ENCODE measurements around the gene MCRS1. TPM values are rescaled to one million over a fixed set of nuclear protein-coding genes. Genes with fewer than 3 reads are reported as not detected.

MCRS1 gene
- total RNA-seq, 1 experiment from 2014 or later, result 28.6 TPM

DNA sequence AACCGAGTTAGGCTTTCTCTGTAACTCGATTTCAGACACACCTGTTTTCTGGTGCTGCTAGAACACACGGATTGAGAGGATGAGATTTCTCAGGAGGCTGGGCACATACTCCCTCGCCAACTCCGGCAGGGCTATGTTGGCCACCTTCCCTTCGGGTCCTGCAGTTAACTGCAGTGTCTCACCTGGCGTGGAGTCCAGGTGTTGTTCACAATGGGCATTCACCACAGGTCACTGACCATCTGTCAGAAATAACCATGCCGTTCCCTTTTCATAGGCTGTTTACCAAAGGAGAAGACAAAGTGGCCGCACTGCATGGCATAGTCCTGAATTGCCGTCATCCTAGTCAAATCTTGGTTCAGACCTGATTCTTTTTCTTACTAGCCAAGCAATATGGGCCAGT is 34.6 kb downstream of the MCRS1 start:
- DNase-seq, result no peak
- H3K27ac ChIP-seq (ENCODE audit: low read length), result no peak overlapping the region
- no peak overlapping the region for H3K4me2 ChIP-seq (ENCODE audit: low read depth, low read length, poor library complexity, severe bottlenecking)
- H3K9ac ChIP-seq (ENCODE audit: low read length), result no peak overlapping the region
- H3K9me2 ChIP-seq (replicated peaks; ENCODE audit: insufficient read depth, low read length), result no peaks in the 10 kb centered on the region
- no peak overlapping the region for H2AFZ ChIP-seq (ENCODE audit: low read length)
- no peaks in the 10 kb centered on the region for H4K20me1 ChIP-seq (ENCODE audit: insufficient read depth, low read depth, low read length)
- peaks cover 23% of the 10 kb centered on the region for H3K4me1 ChIP-seq (ENCODE audit: low read length)
- H3K4me3 ChIP-seq (ENCODE audit: low read length), result no peak overlapping the region
- no peaks in the 10 kb centered on the region for H3K27me3 ChIP-seq (ENCODE audit: low read length)
- 0 out of 2 replicates have a peak, but pooled peaks cover 4% of the 10 kb centered on the region for H3K36me3 ChIP-seq (ENCODE audit: insufficient read depth, low read length)
- H3K79me2 ChIP-seq (ENCODE audit: low read length), result no peaks in the 10 kb centered on the region
- H3K9me3 ChIP-seq (ENCODE audit: low read length), result no peaks in the 10 kb centered on the region

DNA sequence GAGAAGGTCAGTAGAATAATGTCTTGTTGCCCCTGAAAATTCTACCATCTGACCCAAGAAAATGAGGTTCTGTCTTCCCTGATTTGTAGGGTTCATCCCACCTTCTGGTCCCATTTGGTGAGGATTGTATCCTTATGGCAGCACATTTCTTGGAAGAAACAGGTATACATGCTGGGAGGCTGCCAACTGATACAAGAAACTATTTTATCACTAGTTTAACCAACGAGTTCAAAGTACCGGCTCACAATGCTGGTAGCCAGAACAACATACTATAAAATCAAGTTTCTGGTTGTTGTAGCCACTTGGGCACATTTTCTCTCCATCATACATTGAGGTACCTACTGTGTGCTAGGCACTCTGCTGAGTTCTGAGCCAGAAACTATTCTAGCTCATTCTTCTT is 36.2 kb downstream of the MCRS1 start:
- H3K4me2 ChIP-seq (ENCODE audit: low read depth, low read length, poor library complexity, severe bottlenecking), result no peak overlapping the region
- no peak overlapping the region for H2AFZ ChIP-seq (ENCODE audit: low read length)
- no peaks in the 10 kb centered on the region for H3K9me2 ChIP-seq (replicated peaks; ENCODE audit: insufficient read depth, low read length)
- H3K4me3 ChIP-seq (ENCODE audit: low read length), result no peak overlapping the region
- no peak overlapping the region for H3K27ac ChIP-seq (ENCODE audit: low read length)
- H3K79me2 ChIP-seq (ENCODE audit: low read length), result no peaks in the 10 kb centered on the region
- peaks cover 9% of the 10 kb centered on the region for H3K4me1 ChIP-seq (ENCODE audit: low read length)
- H3K9me3 ChIP-seq (ENCODE audit: low read length), result no peaks in the 10 kb centered on the region
- peaks cover 14% of the 10 kb centered on the region for H3K36me3 ChIP-seq (ENCODE audit: insufficient read depth, low read length)
- DNase-seq, result no peak
- H4K20me1 ChIP-seq (ENCODE audit: insufficient read depth, low read depth, low read length), result no peaks in the 10 kb centered on the region
- no peaks in the 10 kb centered on the region for H3K27me3 ChIP-seq (ENCODE audit: low read length)
- no peak overlapping the region for H3K9ac ChIP-seq (ENCODE audit: low read length)

DNA sequence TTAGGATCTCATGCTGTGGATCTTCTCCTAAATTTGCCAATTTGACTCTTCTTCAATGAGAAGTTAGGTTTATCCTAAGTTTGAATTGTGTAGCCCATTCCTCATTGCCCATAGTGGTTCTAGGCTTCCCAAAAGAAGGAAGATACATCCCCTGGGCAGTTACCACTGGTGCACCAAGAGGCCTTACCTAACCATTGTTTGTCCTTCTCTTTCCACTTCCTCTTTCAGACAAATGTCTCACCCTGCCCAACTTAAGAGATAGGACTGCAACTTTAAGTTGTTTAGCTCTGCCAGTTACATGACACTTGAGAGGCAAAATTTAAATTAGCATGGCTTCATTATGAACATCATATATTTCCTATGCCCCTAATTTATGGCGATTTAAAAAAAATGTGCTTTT is 38.5 kb downstream of the MCRS1 start:
- Histone ChIP-seq H4K20me1 (ENCODE audit: insufficient read depth, low read depth, low read length) (no peaks in the 10 kb centered on the region), H3K9ac (ENCODE audit: low read length) (no peak overlapping the region), H3K9me3 (ENCODE audit: low read length) (no peaks in the 10 kb centered on the region), H3K4me2 (ENCODE audit: low read depth, low read length, poor library complexity, severe bottlenecking) (no peak overlapping the region), H3K4me3 (ENCODE audit: low read length) (no peak overlapping the region), H3K9me2 (replicated peaks; ENCODE audit: insufficient read depth, low read length) (no peaks in the 10 kb centered on the region), H3K27me3 (ENCODE audit: low read length) (no peaks in the 10 kb centered on the region), H3K4me1 (ENCODE audit: low read length) (no peaks in the 10 kb centered on the region), H3K36me3 (ENCODE audit: insufficient read depth, low read length) (peaks cover 35% of the 10 kb centered on the region), H3K79me2 (ENCODE audit: low read length) (no peaks in the 10 kb centered on the region), H3K27ac (ENCODE audit: low read length) (no peak overlapping the region), H2AFZ (ENCODE audit: low read length) (no peak overlapping the region)
- DNase-seq, result no peak

DNA sequence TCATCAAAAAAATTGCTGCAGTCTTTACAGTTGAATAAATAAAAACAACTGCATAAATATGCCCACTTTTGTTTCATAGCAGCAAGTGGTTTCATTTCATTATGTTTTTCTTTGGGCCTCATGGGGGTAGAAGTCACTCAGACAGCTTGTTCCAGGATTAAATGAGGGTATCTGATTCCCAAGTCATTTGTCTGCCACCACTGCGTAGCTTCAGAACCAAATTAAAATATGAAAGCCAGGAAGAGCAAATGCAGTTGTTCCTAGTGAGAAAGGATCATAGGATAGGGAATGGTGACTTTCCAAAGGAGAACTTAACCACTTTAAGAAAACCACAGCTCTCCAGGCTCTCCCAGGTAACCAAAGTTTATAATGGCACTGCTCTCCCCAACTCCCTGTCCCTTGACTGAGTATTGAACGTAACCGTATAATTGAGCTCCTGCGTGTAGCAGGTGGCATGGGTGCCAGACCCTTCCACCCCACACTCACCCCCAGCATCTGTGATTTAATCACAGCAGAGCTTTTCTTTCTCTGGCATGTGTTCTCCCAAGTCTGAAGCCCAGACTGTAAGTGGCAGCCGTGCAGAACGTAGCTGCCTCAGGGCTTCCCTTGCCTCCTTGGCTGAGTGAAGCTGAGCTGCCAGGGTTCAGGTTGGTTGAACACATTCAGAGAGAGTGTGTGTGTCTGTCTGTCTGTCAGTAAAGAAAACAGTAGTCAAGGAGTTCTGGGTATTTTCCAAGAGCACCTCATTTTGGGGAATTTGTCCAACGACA is 40.4 kb downstream of the MCRS1 start:
- Histone ChIP-seq H3K9ac (ENCODE audit: low read length) (no peak overlapping the region), H3K27ac (ENCODE audit: low read length) (no peak overlapping the region), H3K79me2 (ENCODE audit: low read length) (no peaks in the 10 kb centered on the region), H3K9me2 (replicated peaks; ENCODE audit: insufficient read depth, low read length) (no peaks in the 10 kb centered on the region), H4K20me1 (ENCODE audit: insufficient read depth, low read depth, low read length) (no peaks in the 10 kb centered on the region), H3K36me3 (ENCODE audit: insufficient read depth, low read length) (peaks cover 44% of the 10 kb centered on the region), H3K4me2 (ENCODE audit: low read depth, low read length, poor library complexity, severe bottlenecking) (no peak overlapping the region), H3K9me3 (ENCODE audit: low read length) (no peaks in the 10 kb centered on the region), H3K4me3 (ENCODE audit: low read length) (no peak overlapping the region), H2AFZ (ENCODE audit: low read length) (no peak overlapping the region), H3K4me1 (ENCODE audit: low read length) (no peaks in the 10 kb centered on the region), H3K27me3 (ENCODE audit: low read length) (no peaks in the 10 kb centered on the region)
- no peak for DNase-seq

DNA sequence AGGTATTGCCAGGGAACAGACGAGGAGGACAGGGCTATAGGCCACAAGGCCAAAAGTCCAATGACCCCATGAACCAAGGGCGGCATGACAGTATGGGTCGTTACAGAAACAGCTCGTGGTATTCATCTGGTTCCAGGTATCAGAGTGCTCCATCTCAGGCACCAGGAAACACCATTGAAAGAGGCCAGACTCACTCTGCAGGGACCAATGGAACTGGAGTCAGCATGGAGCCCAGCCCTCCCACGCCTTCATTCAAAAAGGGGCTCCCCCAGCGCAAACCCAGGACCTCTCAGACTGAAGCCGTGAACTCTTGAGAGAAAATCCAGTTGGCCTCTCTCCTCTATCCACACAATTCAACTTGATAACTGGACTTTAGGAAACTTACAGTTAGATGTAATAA is 42.0 kb downstream of the MCRS1 start:
- H3K36me3 ChIP-seq (ENCODE audit: insufficient read depth, low read length), result peaks cover 47% of the 10 kb centered on the region
- H2AFZ ChIP-seq (ENCODE audit: low read length), result no peak overlapping the region
- H3K4me3 ChIP-seq (ENCODE audit: low read length), result no peak overlapping the region
- no peaks in the 10 kb centered on the region for H4K20me1 ChIP-seq (ENCODE audit: insufficient read depth, low read depth, low read length)
- no peaks in the 10 kb centered on the region for H3K9me2 ChIP-seq (replicated peaks; ENCODE audit: insufficient read depth, low read length)
- H3K4me2 ChIP-seq (ENCODE audit: low read depth, low read length, poor library complexity, severe bottlenecking), result no peak overlapping the region
- DNase-seq, result no peak
- H3K4me1 ChIP-seq (ENCODE audit: low read length), result peaks cover 13% of the 10 kb centered on the region
- no peak overlapping the region for H3K27ac ChIP-seq (ENCODE audit: low read length)
- H3K27me3 ChIP-seq (ENCODE audit: low read length), result no peaks in the 10 kb centered on the region
- H3K79me2 ChIP-seq (ENCODE audit: low read length), result no peaks in the 10 kb centered on the region
- H3K9ac ChIP-seq (ENCODE audit: low read length), result no peak overlapping the region
- H3K9me3 ChIP-seq (ENCODE audit: low read length), result no peaks in the 10 kb centered on the region

DNA sequence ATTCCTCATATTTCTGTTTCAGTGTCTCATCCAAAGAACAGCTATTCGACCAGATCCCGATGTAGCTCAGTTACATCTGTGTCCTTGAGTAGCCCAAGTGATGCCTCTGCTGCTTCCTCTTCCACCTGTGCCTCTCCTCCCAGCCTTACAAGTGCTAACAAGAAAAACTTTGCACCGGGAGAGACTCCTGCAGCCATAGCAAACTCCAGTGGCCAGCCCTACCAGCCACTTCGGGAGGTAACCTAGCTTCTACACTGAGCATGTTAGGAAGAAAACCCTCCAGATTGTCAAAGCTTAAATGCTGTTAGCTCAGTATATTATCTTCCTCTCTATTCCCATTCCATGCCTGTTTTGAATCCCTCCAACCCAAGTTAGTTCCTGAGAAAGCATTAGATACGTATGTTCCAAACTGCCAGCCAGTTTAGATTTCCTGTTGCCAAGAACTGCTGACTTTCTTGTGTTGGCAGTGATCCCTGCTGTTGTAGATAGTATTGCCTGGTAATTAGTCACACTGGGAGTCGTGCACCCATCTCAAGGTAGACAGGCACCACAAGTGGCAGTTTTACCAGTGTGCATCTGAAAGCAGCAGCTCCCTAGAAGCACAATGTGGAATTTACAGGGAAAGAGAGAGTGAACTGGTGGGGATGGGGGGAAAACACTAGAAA is 43.1 kb downstream of the MCRS1 start:
- Histone ChIP-seq H4K20me1 (ENCODE audit: insufficient read depth, low read depth, low read length) (no peaks in the 10 kb centered on the region), H3K4me1 (ENCODE audit: low read length) (peaks cover 20% of the 10 kb centered on the region), H3K36me3 (ENCODE audit: insufficient read depth, low read length) (peaks cover 43% of the 10 kb centered on the region), H3K27me3 (ENCODE audit: low read length) (no peaks in the 10 kb centered on the region), H3K9me3 (ENCODE audit: low read length) (no peaks in the 10 kb centered on the region), H3K9ac (ENCODE audit: low read length) (no peak overlapping the region), H3K27ac (ENCODE audit: low read length) (no peak overlapping the region), H3K4me3 (ENCODE audit: low read length) (no peak overlapping the region), H3K9me2 (replicated peaks; ENCODE audit: insufficient read depth, low read length) (no peaks in the 10 kb centered on the region), H3K79me2 (ENCODE audit: low read length) (no peaks in the 10 kb centered on the region), H2AFZ (ENCODE audit: low read length) (no peak overlapping the region), H3K4me2 (ENCODE audit: low read depth, low read length, poor library complexity, severe bottlenecking) (no peak overlapping the region)
- no peak for DNase-seq

DNA sequence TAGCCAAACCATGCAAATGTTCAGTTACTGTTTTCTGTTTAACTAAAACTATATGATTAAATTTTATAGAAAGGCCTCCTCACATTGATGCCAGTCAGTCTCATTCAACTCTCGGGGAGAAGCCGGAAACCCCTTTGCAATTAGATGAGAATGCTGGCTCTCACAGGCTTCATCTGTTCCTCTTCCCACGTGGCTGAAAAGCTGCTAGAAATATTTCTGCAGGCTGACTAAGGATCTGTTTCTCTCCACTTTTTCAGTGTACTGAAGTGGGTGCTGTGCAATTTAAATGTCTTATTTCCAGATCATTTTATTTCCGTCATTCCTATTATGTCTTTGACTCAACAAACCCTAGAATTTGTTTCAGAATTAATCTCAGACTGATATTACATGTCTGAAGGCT is 46.6 kb downstream of the MCRS1 start:
- no peak overlapping the region for H3K9ac ChIP-seq (ENCODE audit: low read length)
- no peaks in the 10 kb centered on the region for H3K27me3 ChIP-seq (ENCODE audit: low read length)
- no peak overlapping the region for H3K4me3 ChIP-seq (ENCODE audit: low read length)
- H3K9me3 ChIP-seq (ENCODE audit: low read length), result no peaks in the 10 kb centered on the region
- H3K27ac ChIP-seq (ENCODE audit: low read length), result peak overlapping the region; percentile 21; the same call in 1 of the 2 replicates
- no peak for DNase-seq
- no peaks in the 10 kb centered on the region for H4K20me1 ChIP-seq (ENCODE audit: insufficient read depth, low read depth, low read length)
- H3K79me2 ChIP-seq (ENCODE audit: low read length), result no peaks in the 10 kb centered on the region
- H3K9me2 ChIP-seq (replicated peaks; ENCODE audit: insufficient read depth, low read length), result no peaks in the 10 kb centered on the region
- H3K4me2 ChIP-seq (ENCODE audit: low read depth, low read length, poor library complexity, severe bottlenecking), result peak overlapping the region; percentile 2
- no peak overlapping the region for H2AFZ ChIP-seq (ENCODE audit: low read length)
- peaks cover 24% of the 10 kb centered on the region for H3K4me1 ChIP-seq (ENCODE audit: low read length)
- H3K36me3 ChIP-seq (ENCODE audit: insufficient read depth, low read length), result peaks cover 50% of the 10 kb centered on the region; the same call in 1 of the 2 replicates

DNA sequence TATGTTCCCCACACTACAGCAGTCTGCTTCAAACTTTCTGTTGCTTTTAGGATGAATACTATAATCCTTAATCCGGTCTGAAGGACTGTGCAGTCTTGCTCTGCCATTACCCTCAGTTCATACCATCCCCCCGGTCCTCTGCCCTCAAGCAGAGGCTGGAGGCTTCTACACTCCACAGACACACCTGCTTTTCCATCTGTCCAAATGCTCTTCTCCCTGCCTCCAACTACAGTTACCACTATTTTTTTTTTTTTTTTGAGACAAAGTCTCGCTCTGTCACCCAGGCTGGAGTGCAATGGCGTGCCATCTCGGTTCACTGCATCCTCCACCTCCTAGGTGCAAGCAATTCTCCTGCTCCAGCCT is 48.4 kb downstream of the MCRS1 start:
- Histone ChIP-seq H3K9ac (ENCODE audit: low read length) (no peak overlapping the region), H3K9me2 (replicated peaks; ENCODE audit: insufficient read depth, low read length) (no peaks in the 10 kb centered on the region), H4K20me1 (ENCODE audit: insufficient read depth, low read depth, low read length) (no peaks in the 10 kb centered on the region), H3K4me1 (ENCODE audit: low read length) (peaks cover 33% of the 10 kb centered on the region), H3K36me3 (ENCODE audit: insufficient read depth, low read length) (peaks cover 40% of the 10 kb centered on the region; the same call in 1 of the 2 replicates), H2AFZ (ENCODE audit: low read length) (no peak overlapping the region), H3K27ac (ENCODE audit: low read length) (no peak overlapping the region), H3K9me3 (ENCODE audit: low read length) (no peaks in the 10 kb centered on the region), H3K4me3 (ENCODE audit: low read length) (no peak overlapping the region), H3K4me2 (ENCODE audit: low read depth, low read length, poor library complexity, severe bottlenecking) (no peak overlapping the region), H3K27me3 (ENCODE audit: low read length) (no peaks in the 10 kb centered on the region), H3K79me2 (ENCODE audit: low read length) (peaks cover 7% of the 10 kb centered on the region; the same call in 1 of the 2 replicates)
- no peak for DNase-seq
